K562 (cell line): ENCODE results near the gene ACER3. TPM values are rescaled to one million over a fixed set of nuclear protein-coding genes. Genes with fewer than 3 reads are reported as not detected.

Source experiments
- ARNT ChIP-seq, 2 experiments: fragments of 450-650 bp; IDR thresholded peaks; 2 replicates each; pipeline ENCODE4 v1.6.1; 2016; ENCODE audit warnings: mild to moderate bottlenecking in 1 of 2
- CTBP1 ChIP-seq: fragments of 450-650 bp; IDR thresholded peaks from 2 replicates; pipeline ENCODE4 v1.6.1; 2016; ENCODE audit warnings: borderline replicate concordance
- E2F3 ChIP-seq: fragments of 250-450 bp; sonication (Bioruptor Pico); IDR thresholded peaks from 2 replicates; pipeline ENCODE4 v1.4.0; 2020; ENCODE audit warnings: mild to moderate bottlenecking
- EGR1 ChIP-seq: fragments of 450-650 bp; conservative IDR thresholded peaks from 2 replicates; pipeline ENCODE4 v1.6.1; 2017; ENCODE audit warnings: mild to moderate bottlenecking
- ETS2 ChIP-seq: IDR thresholded peaks from 2 replicates; pipeline ENCODE4 v1.6.1; 2016; ENCODE audit warnings: borderline replicate concordance, missing genetic modification characterization, mild to moderate bottlenecking, moderate library complexity, missing compliant biosample characterization; ENCODE audit not compliant: poor library complexity, severe bottlenecking
- GABPA ChIP-seq: fragments of 200-800 bp; sonication (Bioruptor generic); conservative IDR thresholded peaks from 2 replicates; pipeline ENCODE4 v1.6.1; 2016; ENCODE audit warnings: low read depth, missing genetic modification characterization, missing compliant biosample characterization
- NCOA4 ChIP-seq: fragments of 450-650 bp; IDR thresholded peaks from 2 replicates; pipeline ENCODE4 v1.6.1; 2018; ENCODE audit warnings: mild to moderate bottlenecking; ENCODE audit not compliant: partially characterized antibody
- SRSF7 ChIP-seq: fragments of 200-400 bp; formaldehyde crosslinking; optimal IDR thresholded peaks from 2 replicates; pipeline ENCODE3; 2017; ENCODE audit warnings: mild to moderate bottlenecking, low read depth, low read length
- TAF9B ChIP-seq: fragments of 450-650 bp; IDR thresholded peaks from 2 replicates; pipeline ENCODE4 v1.6.1; 2018; ENCODE audit warnings: mild to moderate bottlenecking; ENCODE audit not compliant: partially characterized antibody
- ZNF121 ChIP-seq: sonication (generic); formaldehyde crosslinking; conservative IDR thresholded peaks from 2 replicates; pipeline ENCODE4 v1.8.0; 2022; ENCODE audit warnings: missing genetic modification reagents
- ZNF140 ChIP-seq: fragments of 250-450 bp; sonication (Bioruptor Pico); IDR thresholded peaks from 2 replicates; pipeline ENCODE4 v1.8.0; 2021; ENCODE audit warnings: moderate library complexity, mild to moderate bottlenecking, inconsistent platforms
- ZNF318 ChIP-seq, 2 experiments: fragments of 450-650 bp; IDR thresholded peaks; 2 replicates each; pipeline ENCODE4 v1.6.1; 2016; ENCODE audit warnings: mild to moderate bottlenecking in 2 of 2, borderline replicate concordance in 1 of 2, low read depth in 1 of 2, moderate library complexity in 1 of 2
- ZNF75A ChIP-seq: fragments of 450-650 bp; formaldehyde crosslinking; IDR thresholded peaks from 2 replicates; pipeline ENCODE4 v1.4.0; 2020; ENCODE audit warnings: mild to moderate bottlenecking
- ZNF766 ChIP-seq: fragments of 200-800 bp; sonication (Bioruptor generic); conservative IDR thresholded peaks from 2 replicates; pipeline ENCODE4 v1.6.1; 2016; ENCODE audit warnings: missing genetic modification characterization, missing compliant biosample characterization
- polyA plus RNA-seq, 8 experiments: library from polyadenylated mRNA; depleted of rRNA in 4 of 8; stranded (reverse) in 5 of 8; unstranded in 3 of 8; fragments of >200 nt; fragmentation: Nextera tagmentation in 2 of 8; fragmentation: Illumina TruSeq in 1 of 8; extraction: Ambion mirVana in 2 of 8; extraction: Trizol in 1 of 8; gene quantifications; 2 replicates each; pipeline versions ENCODE4 v1.2.1 to v1.2.3, GENCODE V29; 2011 to 2014; ENCODE audit warnings: inconsistent platforms in 1 of 8, missing spikeins in 1 of 8
- total RNA-seq, 7 experiments: library from RNA; depleted of rRNA in 6 of 7; stranded (reverse); fragments of >200 nt in 6 of 7; fragmentation: Illumina TruSeq in 2 of 7; extraction: Trizol in 2 of 7; gene quantifications; 2 replicates each; pipeline versions ENCODE4 v1.2.1 to v1.2.3, GENCODE V29; 2011 to 2021; ENCODE audit warnings: low replicate concordance in 1 of 7
- TF ChIP-seq, protein P1 (sequence below): fragments of 450-650 bp; IDR thresholded peaks from 2 replicates; pipeline ENCODE4 v1.6.1; 2018; ENCODE audit not compliant: partially characterized antibody

ACER3 gene
- total and polyA plus RNA-seq, 9 of the 15 experiments (the other 6 are each of a cell fraction or from before 2014, with no cell fraction given), result 2.0 to 23.8 (median 9.5) TPM

DNA sequence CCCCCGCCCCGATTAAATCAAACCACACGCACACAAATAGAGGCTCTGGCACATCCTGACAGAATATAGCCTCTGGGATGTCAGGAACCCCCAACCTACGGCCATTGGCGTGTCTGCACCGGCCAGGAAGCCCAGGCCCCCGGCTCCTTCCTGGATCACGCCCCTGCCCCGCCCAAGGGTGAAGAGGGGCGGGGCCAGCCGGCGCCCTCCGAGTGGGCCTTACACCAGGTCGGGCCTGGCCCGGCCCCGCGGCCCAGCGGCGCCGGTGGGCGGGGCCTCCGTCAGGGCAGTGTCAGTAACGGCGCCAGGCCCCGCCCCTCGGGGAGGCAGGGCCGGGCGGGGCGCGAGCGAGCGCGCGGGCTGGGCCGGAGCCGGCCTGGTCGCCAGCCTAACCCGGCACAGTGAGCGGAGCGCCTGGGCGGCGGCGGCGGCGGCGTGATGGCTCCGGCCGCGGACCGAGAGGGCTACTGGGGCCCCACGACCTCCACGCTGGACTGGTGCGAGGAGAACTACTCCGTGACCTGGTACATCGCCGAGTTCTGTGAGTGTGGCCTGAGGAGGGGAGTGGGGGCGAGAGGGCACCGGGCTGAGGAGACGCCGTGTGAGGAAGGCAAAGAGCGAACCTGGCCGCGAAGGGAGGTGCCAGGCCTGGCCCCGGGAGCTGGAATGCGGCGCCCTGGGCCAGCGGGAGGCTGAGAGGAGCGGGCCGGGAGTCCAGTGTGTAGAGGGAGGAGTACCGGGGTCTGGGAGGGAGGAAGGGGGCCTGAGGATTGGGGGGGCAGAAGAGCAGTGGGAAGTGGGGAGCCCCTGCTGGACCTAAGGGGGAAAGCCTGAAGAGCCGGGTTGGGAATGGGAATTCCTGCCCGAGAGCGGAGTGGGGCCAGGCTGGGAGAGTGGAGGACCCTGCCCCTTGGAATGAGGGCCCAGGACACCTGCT is at the start of gene ACER3 (continued):
- TF ChIP-seq ZNF318 (IDR thresholded peaks at IDR 0.05; ENCODE audit: borderline replicate concordance in 1 of 2, low read depth in 1 of 2), result no peak
- TF ChIP-seq ZNF121 (CRISPR knock-in tag), result no peak
- TF ChIP-seq GABPA (tag), result no peak
- TF ChIP-seq ETS2, result no peak
- no peak for TF ChIP-seq EGR1
- TF ChIP-seq, protein P1, sequence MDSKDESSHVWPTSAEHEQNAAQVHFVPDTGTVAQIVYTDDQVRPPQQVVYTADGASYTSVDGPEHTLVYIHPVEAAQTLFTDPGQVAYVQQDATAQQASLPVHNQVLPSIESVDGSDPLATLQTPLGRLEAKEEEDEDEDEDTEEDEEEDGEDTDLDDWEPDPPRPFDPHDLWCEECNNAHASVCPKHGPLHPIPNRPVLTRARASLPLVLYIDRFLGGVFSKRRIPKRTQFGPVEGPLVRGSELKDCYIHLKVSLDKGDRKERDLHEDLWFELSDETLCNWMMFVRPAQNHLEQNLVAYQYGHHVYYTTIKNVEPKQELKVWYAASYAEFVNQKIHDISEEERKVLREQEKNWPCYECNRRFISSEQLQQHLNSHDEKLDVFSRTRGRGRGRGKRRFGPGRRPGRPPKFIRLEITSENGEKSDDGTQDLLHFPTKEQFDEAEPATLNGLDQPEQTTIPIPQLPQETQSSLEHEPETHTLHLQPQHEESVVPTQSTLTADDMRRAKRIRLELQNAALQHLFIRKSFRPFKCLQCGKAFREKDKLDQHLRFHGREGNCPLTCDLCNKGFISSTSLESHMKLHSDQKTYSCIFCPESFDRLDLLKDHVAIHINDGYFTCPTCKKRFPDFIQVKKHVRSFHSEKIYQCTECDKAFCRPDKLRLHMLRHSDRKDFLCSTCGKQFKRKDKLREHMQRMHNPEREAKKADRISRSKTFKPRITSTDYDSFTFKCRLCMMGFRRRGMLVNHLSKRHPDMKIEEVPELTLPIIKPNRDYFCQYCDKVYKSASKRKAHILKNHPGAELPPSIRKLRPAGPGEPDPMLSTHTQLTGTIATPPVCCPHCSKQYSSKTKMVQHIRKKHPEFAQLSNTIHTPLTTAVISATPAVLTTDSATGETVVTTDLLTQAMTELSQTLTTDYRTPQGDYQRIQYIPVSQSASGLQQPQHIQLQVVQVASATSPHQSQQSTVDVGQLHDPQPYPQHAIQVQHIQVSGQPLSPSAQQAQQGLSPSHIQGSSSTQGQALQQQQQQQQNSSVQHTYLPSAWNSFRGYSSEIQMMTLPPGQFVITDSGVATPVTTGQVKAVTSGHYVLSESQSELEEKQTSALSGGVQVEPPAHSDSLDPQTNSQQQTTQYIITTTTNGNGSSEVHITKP, result no peak
- TF ChIP-seq ZNF140 (CRISPR knock-in tag), result no peak
- no peak for TF ChIP-seq NCOA4
- no peak for TF ChIP-seq TAF9B
- TF ChIP-seq SRSF7, result no peak
- no peak for TF ChIP-seq ARNT (IDR thresholded peaks at IDR 0.05)
- 0 out of 2 replicates have a peak, but pooled peaks have one; percentile 11 for TF ChIP-seq E2F3 (CRISPR knock-in tag)
- TF ChIP-seq ZNF75A (CRISPR knock-in tag), result no peak
- TF ChIP-seq CTBP1, result peak; percentile 61; the same call in 1 of the 2 replicates
- no peak for TF ChIP-seq ZNF766 (CRISPR knock-in tag)
